HG02970 (cell line): ENCODE results near the gene CARD10.

Experiments
- ATAC-seq: cut with Tn5 transposase; IDR thresholded peaks from one replicate; pipeline ENCODE4 v1.9.1; 2021; ENCODE audit warnings: mild to moderate bottlenecking, moderate library complexity, moderate number of reproducible peaks; ENCODE audit not compliant: unreplicated experiment, low FRiP score

CARD10 gene

DNA sequence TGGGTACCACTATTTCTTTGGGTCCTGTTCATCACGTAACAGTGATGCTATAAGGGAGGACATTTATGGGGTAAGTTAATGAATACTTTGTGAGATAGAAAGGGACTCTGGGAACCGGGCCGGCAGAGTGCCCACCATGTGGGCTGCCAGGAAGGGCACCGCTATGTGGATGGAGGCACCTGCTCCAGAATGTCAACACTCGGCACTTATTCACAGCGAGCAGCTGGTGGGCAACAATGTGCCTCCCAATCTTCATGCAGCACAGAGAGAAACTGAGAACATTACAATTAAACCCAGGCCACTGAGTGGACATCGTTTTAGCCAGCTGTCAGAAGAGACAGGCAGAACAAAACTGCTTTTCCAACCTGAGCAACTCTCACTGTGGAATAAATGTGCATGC, 76.1 kb downstream of the CARD10 start:
- ATAC-seq: no peak

DNA sequence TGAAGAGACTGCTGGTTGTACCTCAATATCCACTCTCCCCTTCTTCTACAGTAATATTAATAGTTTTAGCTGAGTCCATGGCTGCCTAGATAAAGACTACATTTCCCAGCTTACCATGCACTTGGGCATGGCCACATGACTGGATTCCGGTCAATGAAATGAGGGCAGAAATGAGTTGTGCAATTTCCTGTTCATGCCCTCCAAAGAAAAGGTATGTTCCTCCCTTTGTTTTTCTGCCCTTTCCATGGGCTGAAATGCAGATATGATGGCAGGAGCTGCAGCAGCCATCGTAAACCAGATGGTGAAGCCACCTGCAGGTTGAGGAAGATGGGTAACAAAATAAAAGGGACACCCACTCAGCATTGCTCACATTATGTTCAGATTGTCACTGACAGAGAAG, 76.7 kb downstream of the CARD10 start:
- ATAC-seq: no peak

DNA sequence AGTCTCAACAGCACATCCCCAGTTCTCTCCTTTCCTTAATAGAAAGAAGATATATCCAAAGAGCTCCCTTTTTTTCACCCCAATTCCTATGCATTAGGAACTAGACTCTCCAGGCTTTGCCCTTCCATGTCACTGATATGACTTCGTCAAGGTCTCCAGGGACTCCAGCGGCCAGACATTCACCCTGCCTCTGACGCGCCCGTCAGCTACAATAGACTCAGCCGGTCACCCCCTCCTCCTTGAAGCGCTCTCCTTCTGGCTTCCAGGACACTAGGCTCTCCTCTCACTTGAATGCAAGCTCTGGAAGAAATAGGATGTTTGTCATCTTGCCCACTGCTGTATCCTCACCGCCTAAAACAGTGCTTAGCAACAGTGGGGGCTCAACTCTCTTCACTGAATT, 77.1 kb downstream of the CARD10 start:
- ATAC-seq: no peak

DNA sequence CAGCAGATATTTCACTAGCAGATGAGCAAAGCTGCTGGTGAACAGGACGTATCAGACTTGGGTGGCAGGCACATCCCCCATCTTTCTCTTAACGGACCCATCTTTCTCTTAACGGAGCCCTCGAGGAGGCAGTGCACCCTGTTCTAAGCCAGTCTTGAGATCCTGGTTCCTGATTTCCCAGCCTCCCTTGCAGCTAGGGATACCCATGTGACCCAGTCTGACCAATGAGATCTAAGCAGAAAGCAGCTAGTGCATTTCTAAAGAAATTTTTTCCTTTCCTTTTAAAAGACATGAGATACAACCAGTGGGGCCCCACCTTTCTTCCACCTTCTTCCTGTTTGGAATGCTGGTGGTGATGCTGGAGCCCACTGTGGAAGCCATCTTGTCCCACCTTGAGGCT, 78.3 kb downstream of the CARD10 start:
- no peak for ATAC-seq
